Endothelial cell of umbilical vein (primary cell): ENCODE results near the gene LSR. TPM values are rescaled to one million over a fixed set of nuclear protein-coding genes. Genes with fewer than 3 reads are reported as not detected.

Source experiments
- BruUV-seq: library from RNA; stranded (reverse); fragments of 400-500 nt; replicated peaks from 2 replicates; lab custom pipeline; 2021; lab: Mats Ljungman, UMichigan
- CTCF ChIA-PET: fragments of 300-600, 350-600 bp; sonication (Branson Sonifier 250); formaldehyde crosslinking; loops from one replicate; lab custom pipeline; 2021; ENCODE audit warnings: antibody characterized with exemption, inconsistent platforms; lab: Charles Lee
- POLR2A ChIA-PET: fragments of 300-600, 350-600 bp; sonication (Branson Sonifier 250); formaldehyde crosslinking; loops from one replicate; lab custom pipeline; 2021; ENCODE audit warnings: antibody characterized with exemption, inconsistent platforms; lab: Charles Lee
- DNase-seq: peaks from one replicate; pipeline ENCODE4 v3.0.0-alpha.2; 2011; ENCODE audit warnings: low read depth, low spot score
- FAIRE-seq: peaks from 2 replicates; lab custom pipeline; 2011; peaks lifted over from hg19 to GRCh38; lab: Jason Lieb, UNC
- H2AFZ ChIP-seq: 2 replicates; pipeline ENCODE4 v1.6.0; 2012; ENCODE audit warnings: low read depth, low read length, control low read depth, inconsistent platforms
- H3K27ac ChIP-seq: 2 replicates; pipeline ENCODE4 v1.5.1; 2011; ENCODE audit warnings: low read depth, mild to moderate bottlenecking, control low read depth, low read length, moderate library complexity; ENCODE audit not compliant: insufficient read depth
- H3K27me3 ChIP-seq, 2 experiments: 2 replicates each; pipeline versions ENCODE4 v1.6.0 to v1.6.1; 2011; ENCODE audit warnings: low read length in 2 of 2, mixed read lengths in 1 of 2; ENCODE audit not compliant: control insufficient read depth in 2 of 2, insufficient read depth in 2 of 2
- H3K36me3 ChIP-seq, 2 experiments: 2 replicates in 1 of 2; 3 replicates in 1 of 2; pipeline ENCODE4 v1.5.1; 2011; ENCODE audit warnings: low read length in 2 of 2, mild to moderate bottlenecking in 1 of 2, moderate library complexity in 1 of 2; ENCODE audit not compliant: control insufficient read depth in 2 of 2, insufficient read depth in 2 of 2; ENCODE audit errors: extremely low read depth in 1 of 2
- H3K4me1 ChIP-seq: 3 replicates; pipeline ENCODE4 v1.5.1; 2011; ENCODE audit warnings: mild to moderate bottlenecking, low read length; ENCODE audit not compliant: control insufficient read depth, insufficient read depth; ENCODE audit errors: extremely low read depth
- H3K4me2 ChIP-seq: 2 replicates; pipeline ENCODE4 v1.6.1; 2011; ENCODE audit warnings: low read length, control low read depth, mixed read lengths; ENCODE audit not compliant: insufficient read depth
- H3K4me3 ChIP-seq, 3 experiments: fragments of 200-600 bp in 1 of 3; sonication (generic), shearing (Covaris generic) in 1 of 3; replicated peaks in 1 of 3; 2 replicates each; pipeline ENCODE4 v1.5.1; 2011 to 2016; ENCODE audit warnings: control low read depth in 3 of 3, low read length in 3 of 3, mild to moderate bottlenecking in 2 of 3, inconsistent platforms in 1 of 3, low read depth in 1 of 3, moderate library complexity in 1 of 3; ENCODE audit not compliant: insufficient read depth in 1 of 3
- H3K79me2 ChIP-seq: 2 replicates; pipeline ENCODE4 v1.6.0; 2012; ENCODE audit warnings: low read length, inconsistent platforms; ENCODE audit not compliant: control insufficient read depth, insufficient read depth
- H3K9ac ChIP-seq: replicated peaks from 2 replicates; pipeline ENCODE3; 2011; ENCODE audit warnings: low read length, control low read depth; ENCODE audit not compliant: insufficient read depth; ENCODE audit errors: extremely low read depth
- H3K9me1 ChIP-seq: replicated peaks from 3 replicates; pipeline ENCODE4 v1.6.0; 2011; ENCODE audit warnings: mild to moderate bottlenecking, low read length; ENCODE audit not compliant: control insufficient read depth, insufficient read depth; ENCODE audit errors: extremely low read depth
- H3K9me3 ChIP-seq: replicated peaks from 2 replicates; pipeline ENCODE4 v1.5.1; 2012; ENCODE audit warnings: low read length, inconsistent platforms; ENCODE audit not compliant: control insufficient read depth, insufficient read depth
- H4K20me1 ChIP-seq: replicated peaks from 2 replicates; pipeline ENCODE3; 2011; ENCODE audit warnings: mild to moderate bottlenecking, low read length; ENCODE audit not compliant: control insufficient read depth, insufficient read depth; ENCODE audit errors: extremely low read depth
- CTCF ChIP-seq, 2 donors: IDR thresholded peaks; 1 replicate in 1 of 2; 2 replicates in 1 of 2; pipeline ENCODE4 v1.5.1; 2011; ENCODE audit warnings: low read length in 2 of 2, mild to moderate bottlenecking in 2 of 2, moderate library complexity in 2 of 2, control low read depth in 1 of 2, inconsistent platforms in 1 of 2, low read depth in 1 of 2; ENCODE audit not compliant: insufficient read depth in 1 of 2; ENCODE audit errors: extremely low read depth in 1 of 2
- EZH2 ChIP-seq: IDR thresholded peaks from 2 replicates; pipeline ENCODE4 v1.6.1; 2012; ENCODE audit warnings: borderline replicate concordance, low read depth, mild to moderate bottlenecking, moderate library complexity, low read length, inconsistent platforms; ENCODE audit not compliant: severe bottlenecking
- GATA2 ChIP-seq: IDR thresholded peaks from 2 replicates; pipeline ENCODE4 v1.7.0; 2011; ENCODE audit warnings: low read depth, mild to moderate bottlenecking, moderate library complexity, mixed read lengths, low read length; ENCODE audit not compliant: insufficient read length, insufficient read depth
- JUN ChIP-seq: IDR thresholded peaks from 2 replicates; pipeline ENCODE4 v1.6.1; 2011; ENCODE audit warnings: borderline replicate concordance, low read depth; ENCODE audit not compliant: insufficient read length, insufficient read depth
- MYC ChIP-seq: IDR thresholded peaks from one replicate; pipeline ENCODE4 v1.6.1; 2011; ENCODE audit warnings: mild to moderate bottlenecking, low read depth, low read length
- POLR2A ChIP-seq: IDR thresholded peaks from 2 replicates; pipeline ENCODE4 v1.6.1; 2012; ENCODE audit warnings: low read depth, mild to moderate bottlenecking, control low read depth, low read length
- dilution Hi-C: fragments of 300-500 bp; cut with MboI; formaldehyde crosslinking; loops from one replicate; pipeline ENCODE4 v1.15.0; 2019; ENCODE audit warnings: low sequenced_read_pairs; ENCODE audit not compliant: extremely low pct_ligation_motif_present
- intact Hi-C: fragments of 100-400 bp; cut with micrococcal nuclease; formaldehyde crosslinking; loops from one replicate; pipeline ENCODE4 v1.10.0; 2022
- polyA plus RNA-seq, 4 experiments: library from polyadenylated mRNA; depleted of rRNA in 3 of 4; stranded (reverse) in 3 of 4; unstranded in 1 of 4; fragments of >200 nt; gene quantifications; 2 replicates each; pipeline versions ENCODE4 v1.2.1 to v1.2.3, GENCODE V29; 2011 to 2012; ENCODE audit warnings: missing spikeins in 1 of 4
- total RNA-seq: library from RNA; stranded (reverse); gene quantifications from 2 replicates; pipeline ENCODE4 v1.2.3, GENCODE V29; 2021
- TF ChIP-seq, protein P1 (sequence below): IDR thresholded peaks from 2 replicates; pipeline ENCODE4 v1.6.1; 2011; ENCODE audit not compliant: insufficient read depth, insufficient read length

Gene LSR
- total and polyA plus RNA-seq, 2 donors (not counting 3 experiments of a cell fraction or from before 2014, with no cell fraction given): 0.76 to 1.0 TPM

DNA sequence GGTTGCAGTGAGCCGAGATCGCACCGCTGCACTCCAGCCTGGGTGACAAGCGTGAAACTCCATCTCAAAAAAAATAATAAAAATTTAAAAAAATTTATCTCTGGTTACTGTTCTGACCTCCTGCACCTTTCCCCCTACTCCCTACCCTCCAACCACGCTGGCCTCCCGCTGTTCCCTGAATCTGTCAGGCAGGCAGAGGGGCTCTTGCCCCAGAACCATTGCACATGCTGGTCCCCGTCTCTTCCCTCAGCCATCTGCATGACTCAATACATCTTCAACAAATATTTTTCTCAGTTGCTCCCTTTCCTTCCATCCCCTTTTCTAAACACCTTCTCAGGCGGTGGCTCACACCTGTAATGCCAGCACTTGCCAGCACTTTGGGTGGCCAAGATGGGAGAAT lies 19.2 kb upstream of the LSR start:
- ChIA-PET POLR2A (no interaction called here), CTCF (no interaction called here)
- Histone ChIP-seq H3K4me3 (no peak overlapping the region), H3K4me1 (no peaks in the 10 kb centered on the region), H3K4me2 (no peak overlapping the region), H2AFZ (no peak overlapping the region), H3K9me3 (no peaks in the 10 kb centered on the region), H3K27ac (no peak overlapping the region), H3K27me3 (peaks cover 0 to 2% of the 10 kb centered on the region in 2 experiments), H4K20me1 (no peaks in the 10 kb centered on the region), H3K9me1 (no peaks in the 10 kb centered on the region), H3K79me2 (no peaks in the 10 kb centered on the region), H3K36me3 (no peaks in the 10 kb centered on the region), H3K9ac (no peak overlapping the region)
- DNase-seq (no peak), FAIRE-seq (no peak)
- no peak for TF ChIP-seq POLR2A
- TF ChIP-seq, protein P1, sequence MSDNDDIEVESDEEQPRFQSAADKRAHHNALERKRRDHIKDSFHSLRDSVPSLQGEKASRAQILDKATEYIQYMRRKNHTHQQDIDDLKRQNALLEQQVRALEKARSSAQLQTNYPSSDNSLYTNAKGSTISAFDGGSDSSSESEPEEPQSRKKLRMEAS: no peak
- no peak for TF ChIP-seq MYC
- TF ChIP-seq EZH2: no peak
- no peak for TF ChIP-seq CTCF (IDR thresholded peaks at IDR 0.05; ENCODE audit: extremely low read depth in 1 of 2, insufficient read depth in 1 of 2, low read depth in 1 of 2, low read length in 2 of 2)
- dilution Hi-C loops (no loop called here), intact Hi-C loops (no loop called here)
- no TSS peak for BruUV-seq

DNA sequence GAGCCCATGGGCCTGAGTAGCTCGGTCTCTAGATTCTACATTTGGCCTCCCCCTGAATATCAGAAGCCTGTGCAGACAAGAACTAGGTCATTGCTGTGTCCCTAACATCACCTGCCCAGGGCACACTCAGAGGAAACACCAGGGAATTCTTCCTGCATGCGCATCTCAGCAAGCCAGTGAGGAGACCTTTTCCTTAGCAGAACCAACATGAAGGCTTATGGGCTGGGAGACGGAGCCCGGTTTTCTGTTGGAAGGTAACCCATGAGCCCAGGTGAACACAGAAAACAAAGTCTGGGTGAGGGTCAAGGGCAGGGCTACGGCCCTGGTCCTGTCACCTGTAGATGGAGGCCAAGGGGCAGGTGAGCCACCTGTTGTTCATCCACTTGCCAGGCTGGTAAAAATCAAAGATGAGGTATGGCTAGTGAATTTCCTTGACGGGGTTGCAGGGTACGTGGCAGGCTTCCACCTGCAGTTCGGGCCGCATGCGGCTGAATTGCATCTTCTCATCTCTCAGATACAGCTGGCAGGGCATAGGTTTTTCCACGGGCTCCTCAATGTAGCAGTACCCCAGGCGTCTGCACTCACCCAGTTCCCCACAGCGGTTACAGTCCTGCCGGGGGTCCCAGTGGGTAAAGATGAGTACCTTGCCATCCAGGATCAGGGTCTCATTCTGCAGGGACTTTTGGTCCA lies 16.7 kb upstream of the LSR start:
- no peaks in the 10 kb centered on the region for H3K79me2 ChIP-seq
- no peak overlapping the region for H3K27ac ChIP-seq
- no peak overlapping the region for H3K9ac ChIP-seq
- FAIRE-seq: no peak
- H3K4me2 ChIP-seq: no peak overlapping the region
- H4K20me1 ChIP-seq: no peaks in the 10 kb centered on the region
- H2AFZ ChIP-seq: no peak overlapping the region
- H3K4me3 ChIP-seq: no peak overlapping the region
- no peaks in the 10 kb centered on the region for H3K36me3 ChIP-seq
- CTCF ChIA-PET: interaction anchor here (0.7 kb wide), 1 partner anchor 31 kb away, joined by 3 read pairs; no protein-coding TSS in a partner anchor
- no peaks in the 10 kb centered on the region for H3K9me3 ChIP-seq
- BruUV-seq: no TSS peak
- no peak for DNase-seq
- no peaks in the 10 kb centered on the region for H3K9me1 ChIP-seq
- intact Hi-C loops: no loop called here
- POLR2A ChIA-PET: no interaction called here
- H3K27me3 ChIP-seq: no peaks in the 10 kb centered on the region
- dilution Hi-C loops: no loop called here
- H3K4me1 ChIP-seq: no peaks in the 10 kb centered on the region
- TF ChIP-seq GATA2 (no peak), POLR2A (no peak), CTCF (IDR thresholded peaks at IDR 0.05; ENCODE audit: extremely low read depth in 1 of 2, insufficient read depth in 1 of 2, low read depth in 1 of 2, low read length in 2 of 2) (no peak), EZH2 (no peak), MYC (no peak), JUN (no peak)
- TF ChIP-seq, protein P1: no peak
